Tibial nerve (tissue), 4 donors: Measurements from ENCODE around the gene PROCA1.

ENCODE experiments used
- CTCF ChIP-seq, 5 experiments: fragments of 200-600 bp in 3 of 5; fragments of 450-650 bp in 2 of 5; sonication (generic) in 3 of 5; IDR thresholded peaks; one replicate each; pipeline ENCODE4 v1.5.1; 2016 to 2019; ENCODE audit warnings: antibody characterized with exemption in 5 of 5, mild to moderate bottlenecking in 3 of 5, moderate library complexity in 2 of 5
- EP300 ChIP-seq, 2 donors: sonication (generic); formaldehyde crosslinking; IDR thresholded peaks; one replicate each; pipeline ENCODE4 v1.6.1; 2017; ENCODE audit warnings: antibody characterized with exemption in 2 of 2, mild to moderate bottlenecking in 1 of 2
- POLR2A ChIP-seq, 2 donors: fragments of 450-650 bp; IDR thresholded peaks; one replicate each; pipeline ENCODE4 v1.6.1; 2017; ENCODE audit warnings: antibody characterized with exemption in 2 of 2, mild to moderate bottlenecking in 2 of 2, moderate library complexity in 2 of 2

DNA sequence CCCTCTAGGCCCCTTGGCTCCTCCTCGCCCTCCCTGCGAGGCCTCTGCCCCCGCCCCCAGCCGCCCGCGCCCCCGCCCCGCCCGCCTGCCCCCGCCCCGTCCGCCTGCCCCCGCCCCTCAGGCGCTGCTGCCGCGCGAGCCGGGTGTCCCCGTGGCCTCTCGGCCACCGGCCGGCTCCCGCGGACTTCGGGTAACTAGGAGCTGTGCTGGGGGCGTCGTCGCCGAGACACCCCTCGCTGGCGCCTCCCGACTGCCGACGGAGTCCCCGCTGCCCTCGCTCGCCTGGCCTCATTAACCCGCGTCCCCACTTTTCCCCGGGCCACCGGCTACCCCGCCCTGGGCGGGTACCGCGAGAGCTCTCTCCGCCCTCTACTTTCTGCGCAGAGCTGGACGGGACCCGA is 14.5 kb upstream of the PROCA1 start, which contains the start of gene TLCD1:
- TF ChIP-seq POLR2A (IDR thresholded peaks at IDR 0.05): no peak
- no peak for TF ChIP-seq CTCF (IDR thresholded peaks at IDR 0.05)
- no peak for TF ChIP-seq EP300 (IDR thresholded peaks at IDR 0.05)
